Fibroblast of pulmonary artery (primary cell): ENCODE measurements around the gene DCDC2B.

Source experiments
- DNase-seq: peaks from one replicate; pipeline ENCODE4 v3.0.0-alpha.2; 2010; ENCODE audit warnings: low read depth
- H3K4me3 ChIP-seq: replicated peaks from 2 replicates; pipeline ENCODE4 v1.5.1; 2011; ENCODE audit warnings: low read depth, mild to moderate bottlenecking, control low read depth, low read length, moderate library complexity
- TF ChIP-seq, protein P1 (sequence below): IDR thresholded peaks from 2 replicates; pipeline ENCODE4 v1.5.1; 2011; ENCODE audit warnings: mild to moderate bottlenecking, control low read depth, low read length, inconsistent platforms; ENCODE audit errors: missing control alignments

Gene DCDC2B

GRCh38 chr1:32179193-32179442, 29.8 kb upstream of the DCDC2B start:
- TF ChIP-seq, protein P1, sequence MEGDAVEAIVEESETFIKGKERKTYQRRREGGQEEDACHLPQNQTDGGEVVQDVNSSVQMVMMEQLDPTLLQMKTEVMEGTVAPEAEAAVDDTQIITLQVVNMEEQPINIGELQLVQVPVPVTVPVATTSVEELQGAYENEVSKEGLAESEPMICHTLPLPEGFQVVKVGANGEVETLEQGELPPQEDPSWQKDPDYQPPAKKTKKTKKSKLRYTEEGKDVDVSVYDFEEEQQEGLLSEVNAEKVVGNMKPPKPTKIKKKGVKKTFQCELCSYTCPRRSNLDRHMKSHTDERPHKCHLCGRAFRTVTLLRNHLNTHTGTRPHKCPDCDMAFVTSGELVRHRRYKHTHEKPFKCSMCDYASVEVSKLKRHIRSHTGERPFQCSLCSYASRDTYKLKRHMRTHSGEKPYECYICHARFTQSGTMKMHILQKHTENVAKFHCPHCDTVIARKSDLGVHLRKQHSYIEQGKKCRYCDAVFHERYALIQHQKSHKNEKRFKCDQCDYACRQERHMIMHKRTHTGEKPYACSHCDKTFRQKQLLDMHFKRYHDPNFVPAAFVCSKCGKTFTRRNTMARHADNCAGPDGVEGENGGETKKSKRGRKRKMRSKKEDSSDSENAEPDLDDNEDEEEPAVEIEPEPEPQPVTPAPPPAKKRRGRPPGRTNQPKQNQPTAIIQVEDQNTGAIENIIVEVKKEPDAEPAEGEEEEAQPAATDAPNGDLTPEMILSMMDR = no peak
- H3K4me3 ChIP-seq = peak overlapping the region; percentile 77
- DNase-seq = no peak

DNA sequence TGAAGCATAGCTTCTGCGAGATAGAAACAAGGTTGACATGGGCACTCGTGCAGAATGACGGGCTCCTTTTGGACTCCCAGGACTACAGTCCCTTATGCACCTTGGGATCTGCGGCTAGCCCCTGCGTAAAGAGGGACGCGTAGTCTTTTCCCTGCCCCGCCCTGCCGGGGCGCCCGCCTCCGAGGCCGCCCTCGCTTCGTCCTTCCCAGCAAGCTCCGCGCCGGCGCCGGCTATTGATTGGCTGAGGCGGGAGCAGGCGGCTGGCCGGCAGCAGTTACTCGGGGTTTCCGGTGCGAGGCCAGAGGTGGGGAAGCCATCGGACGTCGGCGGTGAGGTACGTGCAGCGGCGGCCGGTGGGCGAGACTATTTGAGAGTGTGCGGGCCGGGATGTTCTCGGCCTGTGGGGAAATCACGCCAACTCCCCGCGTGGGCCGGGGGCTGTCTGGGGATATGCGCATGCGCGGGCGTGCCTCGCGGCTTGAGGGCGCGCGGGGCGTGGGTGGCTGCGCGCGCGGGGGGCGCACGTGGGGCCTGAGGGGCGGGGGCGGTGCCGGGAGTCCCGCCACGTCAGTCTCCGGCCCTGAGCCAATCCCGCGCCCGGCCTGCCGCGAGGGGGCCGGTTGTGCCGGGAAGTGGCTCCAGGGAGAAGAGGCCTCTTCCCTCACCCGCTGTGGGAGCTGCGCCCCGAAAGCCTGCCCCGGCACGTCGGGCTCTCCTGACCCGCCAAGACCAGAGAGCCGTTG, 29.3 kb upstream of the DCDC2B start, which contains the start of gene TXLNA:
Gene TXLNA (plus strand): TSS at position 233 of the 743 bp plus-strand sequence. CDS start 671 bp downstream, outside the sequence.
- TF ChIP-seq, protein P1 = no peak
- peak; percentile 91 for DNase-seq
- peak within 1 kb of the TSS; percentile 77 for H3K4me3 ChIP-seq

- H3K4me3 ChIP-seq = peak overlapping the region; percentile 77
- TF ChIP-seq, protein P1 = no peak
- peak; percentile 60 for DNase-seq
Measured at GRCh38 chr1:32180186-32181060, 28.5 kb upstream of the DCDC2B start.

DNA sequence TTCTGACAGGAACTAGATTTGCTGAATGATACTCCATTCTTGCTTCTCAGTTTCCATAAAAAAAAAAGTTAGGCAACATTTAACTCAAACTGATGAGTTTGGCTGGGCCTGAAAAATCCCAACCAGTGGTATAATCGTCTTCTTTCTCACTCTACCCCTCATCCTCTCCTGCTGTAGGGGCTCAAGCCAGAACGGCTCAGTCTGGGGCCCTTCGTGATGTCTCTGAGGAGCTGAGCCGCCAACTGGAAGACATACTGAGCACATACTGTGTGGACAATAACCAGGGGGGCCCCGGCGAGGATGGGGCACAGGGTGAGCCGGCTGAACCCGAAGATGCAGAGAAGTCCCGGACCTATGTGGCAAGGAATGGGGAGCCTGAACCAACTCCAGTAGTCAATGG, 27.8 kb upstream of the DCDC2B start:
- peak overlapping the region; percentile 77 for H3K4me3 ChIP-seq
- no peak for DNase-seq
- TF ChIP-seq, protein P1 = no peak

- no peak for DNase-seq
- TF ChIP-seq, protein P1 = no peak
- peak overlapping the region; percentile 77 for H3K4me3 ChIP-seq
Measured at GRCh38 chr1:32181563-32181962, 27.3 kb upstream of the DCDC2B start.

DNA sequence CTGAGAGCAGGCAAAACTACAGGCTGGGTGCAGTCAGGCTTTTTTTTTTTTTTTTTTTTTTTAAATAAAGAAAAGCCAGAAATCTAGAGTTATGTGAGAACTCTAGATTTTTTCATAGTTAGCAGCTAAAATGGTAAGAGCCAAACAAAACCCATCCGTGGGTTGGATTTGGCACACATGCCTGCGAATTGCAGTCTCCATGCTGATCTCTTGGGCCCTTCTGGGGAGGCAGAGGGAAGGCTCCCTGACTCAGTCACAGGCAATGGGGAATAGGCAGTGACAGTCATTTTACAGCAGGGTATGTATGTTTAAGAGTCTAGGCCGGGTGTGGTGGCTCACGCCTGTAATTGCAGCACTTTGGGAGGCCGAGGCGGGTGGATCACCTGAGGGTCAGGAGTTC, 26.8 kb upstream of the DCDC2B start:
- peak overlapping the region; percentile 77 for H3K4me3 ChIP-seq
- DNase-seq = no peak
- TF ChIP-seq, protein P1 = no peak
